T-helper 17 cell (primary cell): ENCODE measurements around the gene ZNF79. TPM values are rescaled to one million over a fixed set of nuclear protein-coding genes. Genes with fewer than 3 reads are reported as not detected.

Experiments used
- ATAC-seq: fragments of 150-1000 bp; cut with Tn5 transposase; 2 replicates; pipeline ENCODE4 v1.10.0; 2021; ENCODE audit warnings: mild to moderate bottlenecking, moderate library complexity
- DNase-seq, 3 donors: peaks; one replicate each; pipeline versions ENCODE4 v3.0.0 to v3.0.0-alpha.2; 2020 to 2021
- H3K9me3 ChIP-seq: one replicate; pipeline ENCODE4 v1.7.0; 2013; ENCODE audit warnings: low read length, mild to moderate bottlenecking; ENCODE audit not compliant: control insufficient read depth, poor library complexity, severe bottlenecking
- H3K27ac Mint-ChIP-seq: one replicate; pipeline ENCODE4 v1.8.0; 2022; ENCODE audit warnings: mild to moderate bottlenecking, moderate library complexity, mixed read lengths
- H3K27me3 Mint-ChIP-seq: one replicate; pipeline ENCODE4 v1.8.0; 2022; ENCODE audit warnings: mixed read lengths
- H3K36me3 Mint-ChIP-seq: one replicate; pipeline ENCODE4 v1.8.0; 2022; ENCODE audit warnings: low read depth, mixed read lengths
- H3K4me1 Mint-ChIP-seq: one replicate; pipeline ENCODE4 v1.8.0; 2022; ENCODE audit warnings: mild to moderate bottlenecking, mixed read lengths
- H3K4me3 Mint-ChIP-seq: one replicate; pipeline ENCODE4 v1.8.0; 2022; ENCODE audit warnings: mild to moderate bottlenecking, moderate library complexity, mixed read lengths
- total RNA-seq, 4 donors: library from RNA in 2 of 4; stranded (reverse) in 2 of 4; gene quantifications; one replicate each; pipeline ENCODE4 v1.2.3 and lab custom pipeline; 2022 to 2026

Gene ZNF79
- total RNA-seq, 2 donors from 2014 or later: 7.9 to 8.4 TPM

DNA sequence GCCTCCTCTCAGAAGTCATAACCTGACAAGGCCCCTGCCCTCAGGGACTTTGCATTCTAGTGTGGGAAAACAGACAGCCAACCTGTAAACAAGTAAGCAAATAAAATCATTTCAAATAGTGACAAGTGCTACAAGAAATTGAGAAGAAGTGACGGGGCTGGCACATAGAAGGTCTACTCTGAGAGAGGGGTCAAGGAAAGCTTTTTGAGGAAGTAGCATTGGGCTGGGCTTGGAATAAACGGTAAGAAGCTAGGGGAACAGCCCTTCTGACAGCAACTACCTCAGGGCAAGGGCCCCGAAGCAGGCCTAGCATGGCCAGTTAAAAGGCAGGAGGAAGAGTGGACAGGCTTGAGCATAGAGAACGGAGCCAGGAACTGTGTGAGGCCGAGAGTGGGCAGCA is 32.0 kb upstream of the ZNF79 start:
- H3K36me3 Mint-ChIP-seq: no peaks in the 10 kb centered on the region
- ATAC-seq (no peak), DNase-seq (no peak)
- peaks cover 43% of the 10 kb centered on the region for H3K27me3 Mint-ChIP-seq
- peak overlapping the region; percentile 15 for H3K4me3 Mint-ChIP-seq
- no peaks in the 10 kb centered on the region for H3K9me3 ChIP-seq
- H3K4me1 Mint-ChIP-seq: peaks cover 23% of the 10 kb centered on the region
- H3K27ac Mint-ChIP-seq: no peak overlapping the region

DNA sequence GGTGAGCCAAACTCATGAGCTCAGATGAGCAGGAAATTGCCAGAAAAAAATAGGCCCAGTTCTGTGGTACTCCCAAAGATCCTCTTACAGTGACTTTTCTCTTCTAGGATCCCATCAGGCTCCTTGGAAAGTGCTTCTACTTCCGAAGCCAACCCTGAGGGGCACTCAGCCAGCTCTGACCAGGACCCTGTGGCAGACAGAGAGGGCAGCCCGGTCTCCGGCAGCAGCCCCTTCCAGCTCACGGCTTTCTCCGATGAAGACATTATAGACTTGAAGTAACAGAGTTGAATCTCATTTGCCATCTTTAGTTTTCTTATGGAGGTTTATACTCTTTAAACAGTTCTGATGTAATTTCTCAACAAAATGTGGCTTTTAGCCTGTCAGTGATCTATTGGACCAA is 31.2 kb upstream of the ZNF79 start:
- ATAC-seq (no peak), DNase-seq (no peak)
- H3K36me3 Mint-ChIP-seq: no peaks in the 10 kb centered on the region
- no peak overlapping the region for H3K4me3 Mint-ChIP-seq
- H3K9me3 ChIP-seq: no peaks in the 10 kb centered on the region
- peaks cover 42% of the 10 kb centered on the region for H3K27me3 Mint-ChIP-seq
- no peak overlapping the region for H3K27ac Mint-ChIP-seq
- H3K4me1 Mint-ChIP-seq: peaks cover 21% of the 10 kb centered on the region

DNA sequence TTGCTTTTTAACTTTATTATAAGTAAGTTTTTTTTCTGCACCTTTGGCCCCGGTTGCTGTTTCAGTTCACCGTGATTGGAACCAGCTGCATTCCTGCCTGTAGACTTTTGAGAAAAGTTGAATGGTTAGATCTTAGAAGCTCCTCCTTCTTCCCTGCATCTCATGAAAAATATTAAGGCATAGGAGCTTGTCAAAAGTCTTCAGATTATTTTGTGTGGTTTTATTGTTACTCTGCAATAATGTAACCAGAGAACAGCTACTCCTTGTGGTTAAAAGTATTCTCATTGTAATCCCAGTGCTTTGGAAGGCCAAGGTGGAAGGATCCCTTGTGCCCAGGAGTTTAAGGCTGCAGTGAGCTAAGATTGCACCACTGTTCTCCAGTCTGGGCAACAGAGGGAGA is 30.5 kb upstream of the ZNF79 start:
- Mint-ChIP-seq H3K36me3 (no peaks in the 10 kb centered on the region), H3K27me3 (peaks cover 45% of the 10 kb centered on the region), H3K27ac (no peak overlapping the region), H3K4me1 (peaks cover 21% of the 10 kb centered on the region), H3K4me3 (no peak overlapping the region)
- ATAC-seq: no peak
- H3K9me3 ChIP-seq: no peaks in the 10 kb centered on the region
- no peak for DNase-seq

- ATAC-seq (no peak), DNase-seq (no peak)
- H3K9me3 ChIP-seq: no peaks in the 10 kb centered on the region
- Mint-ChIP-seq H3K27ac (no peak overlapping the region), H3K27me3 (peaks cover 50% of the 10 kb centered on the region), H3K4me3 (peak overlapping the region; percentile 67), H3K4me1 (peaks cover 19% of the 10 kb centered on the region), H3K36me3 (no peaks in the 10 kb centered on the region)
These were observed 28.5 kb upstream of the ZNF79 start for GRCh38 chr9:127395497-127396252.

DNA sequence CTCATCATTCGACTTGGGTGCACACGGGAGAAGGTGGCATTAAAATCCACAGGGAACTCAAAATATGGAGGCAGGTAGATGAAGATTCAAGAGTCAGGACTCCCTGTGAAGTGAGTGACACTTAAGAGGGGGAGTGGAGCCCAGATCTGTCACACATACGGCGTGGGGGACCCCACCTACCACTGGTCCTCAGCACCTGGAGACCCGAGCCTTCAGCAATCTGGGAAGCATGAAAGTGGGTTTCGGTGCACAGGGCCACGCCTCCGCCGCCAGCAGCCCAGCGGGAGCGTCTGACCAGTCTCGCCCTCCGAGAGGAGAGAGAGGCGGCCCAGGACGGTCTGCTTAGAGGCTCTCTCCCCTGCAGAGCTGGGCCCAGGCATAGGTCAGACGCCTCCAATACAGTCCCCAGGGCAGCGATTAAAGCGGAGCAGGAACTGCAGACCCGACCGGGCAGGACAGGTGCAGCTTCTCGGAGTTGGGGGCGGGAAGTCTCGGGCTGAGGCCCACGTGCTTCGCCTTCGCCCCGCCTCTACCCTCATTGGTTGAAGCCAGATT is 27.9 kb upstream of the ZNF79 start:
- H3K4me1 Mint-ChIP-seq: peaks cover 19% of the 10 kb centered on the region
- no peak for ATAC-seq
- H3K27me3 Mint-ChIP-seq: peaks cover 50% of the 10 kb centered on the region
- DNase-seq: no peak
- no peaks in the 10 kb centered on the region for H3K9me3 ChIP-seq
- H3K27ac Mint-ChIP-seq: no peak overlapping the region
- no peaks in the 10 kb centered on the region for H3K36me3 Mint-ChIP-seq
- H3K4me3 Mint-ChIP-seq: peak overlapping the region; percentile 67

DNA sequence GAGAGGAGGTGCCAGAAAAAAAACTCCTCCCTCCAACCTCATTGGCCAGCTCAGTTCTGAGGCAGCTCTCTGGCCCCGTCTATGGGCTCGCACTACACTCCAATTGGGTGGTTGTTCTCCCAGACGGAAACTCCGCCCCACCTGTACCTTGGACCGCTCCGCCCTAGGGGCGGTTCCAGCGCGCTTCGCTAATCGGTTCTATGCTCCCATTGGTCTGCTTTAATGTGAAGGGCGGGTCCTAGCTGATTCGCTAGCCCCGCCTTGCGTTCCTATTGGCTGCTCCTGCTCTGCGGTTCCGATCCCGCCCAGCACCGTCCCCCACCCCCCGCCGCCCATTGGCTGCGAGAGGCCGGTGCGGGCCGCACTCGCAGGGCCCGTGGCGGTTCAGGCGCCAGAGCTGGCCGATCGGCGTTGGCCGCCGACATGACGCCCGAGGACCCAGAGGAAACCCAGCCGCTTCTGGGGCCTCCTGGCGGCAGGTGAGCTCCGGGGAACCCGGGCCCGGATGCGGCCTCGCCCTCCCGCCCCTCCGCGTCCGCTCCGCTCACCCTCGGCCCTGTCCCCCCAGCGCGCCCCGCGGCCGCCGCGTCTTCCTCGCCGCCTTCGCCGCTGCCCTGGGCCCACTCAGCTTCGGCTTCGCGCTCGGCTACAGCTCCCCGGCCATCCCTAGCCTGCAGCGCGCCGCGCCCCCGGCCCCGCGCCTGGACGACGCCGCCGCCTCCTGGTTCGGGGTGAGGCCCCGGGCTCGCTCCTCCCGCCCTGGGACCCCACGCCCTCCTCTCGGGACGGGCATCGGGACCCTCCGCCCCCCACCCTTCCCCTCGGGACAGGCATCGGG is 27.2 kb upstream of the ZNF79 start, which contains the start of gene SLC2A8:
TSS of gene SLC2A8 (plus strand) at position 362 of the 838 bp plus-strand sequence. CDS start at position 424, 62 bp downstream.
- peak within 1 kb of the TSS; percentile 86 for H3K4me3 Mint-ChIP-seq
- ATAC-seq (peak; percentile 95), DNase-seq (peak; percentile 84 to 94 (median 89))
- peaks cover 19% of the 10 kb centered on the region for H3K4me1 Mint-ChIP-seq
- H3K36me3 Mint-ChIP-seq: no peaks in the 10 kb centered on the region
- H3K27me3 Mint-ChIP-seq: peaks cover 51% of the 10 kb centered on the region
- H3K27ac Mint-ChIP-seq: no peak within 1 kb of the TSS
- no peaks in the 10 kb centered on the region for H3K9me3 ChIP-seq

DNA sequence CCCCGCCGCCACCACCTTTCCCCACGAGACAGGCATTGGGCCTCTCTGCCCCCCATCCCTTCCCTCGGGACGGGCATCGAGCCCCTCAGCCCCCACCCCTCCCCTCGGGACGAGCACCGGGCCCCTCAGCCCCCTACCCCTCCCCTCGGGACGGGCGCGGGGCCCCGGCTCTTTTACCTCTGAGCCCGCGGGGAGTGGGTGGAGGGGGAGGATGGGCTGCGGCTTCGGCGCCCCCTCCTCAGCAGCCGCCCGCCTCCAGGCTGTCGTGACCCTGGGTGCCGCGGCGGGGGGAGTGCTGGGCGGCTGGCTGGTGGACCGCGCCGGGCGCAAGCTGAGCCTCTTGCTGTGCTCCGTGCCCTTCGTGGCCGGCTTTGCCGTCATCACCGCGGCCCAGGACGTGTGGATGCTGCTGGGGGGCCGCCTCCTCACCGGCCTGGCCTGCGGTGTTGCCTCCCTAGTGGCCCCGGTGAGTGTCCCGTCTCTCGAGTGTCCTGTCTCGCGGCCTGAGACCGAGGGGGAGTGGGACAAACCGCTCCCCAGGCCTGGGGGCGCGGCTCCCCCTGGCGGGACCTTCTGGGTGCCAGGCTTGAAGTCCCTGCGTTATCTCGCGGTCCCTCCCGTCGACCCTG is 26.4 kb upstream of the ZNF79 start:
- H3K4me3 Mint-ChIP-seq: peak overlapping the region; percentile 86
- no peak overlapping the region for H3K27ac Mint-ChIP-seq
- no peaks in the 10 kb centered on the region for H3K36me3 Mint-ChIP-seq
- no peaks in the 10 kb centered on the region for H3K9me3 ChIP-seq
- ATAC-seq: no peak
- peaks cover 47% of the 10 kb centered on the region for H3K27me3 Mint-ChIP-seq
- DNase-seq: peak in 1 of 3 donors; percentile 25
- peaks cover 14% of the 10 kb centered on the region for H3K4me1 Mint-ChIP-seq

DNA sequence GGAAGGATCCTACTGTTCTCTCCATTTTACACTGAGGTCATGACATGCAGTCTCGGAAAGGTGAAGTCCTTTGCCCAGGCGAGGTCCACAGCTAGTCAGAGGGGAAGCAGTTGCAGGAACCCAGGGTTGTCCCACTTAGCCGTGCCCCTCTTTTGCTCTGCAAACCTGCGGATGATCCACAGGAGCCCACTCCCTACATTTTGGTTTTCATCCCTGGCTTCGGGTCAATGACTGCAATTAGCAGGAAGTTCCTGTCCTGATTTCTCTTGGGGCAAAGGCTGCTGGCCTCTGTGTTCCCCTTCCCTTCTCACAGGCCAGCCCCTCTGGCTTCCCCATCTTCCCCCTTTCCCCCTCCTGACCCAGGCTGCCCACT is 25.9 kb upstream of the ZNF79 start:
- DNase-seq: no peak
- peak overlapping the region; percentile 86 for H3K4me3 Mint-ChIP-seq
- no peak overlapping the region for H3K27ac Mint-ChIP-seq
- no peak for ATAC-seq
- H3K9me3 ChIP-seq: no peaks in the 10 kb centered on the region
- peaks cover 14% of the 10 kb centered on the region for H3K4me1 Mint-ChIP-seq
- H3K36me3 Mint-ChIP-seq: no peaks in the 10 kb centered on the region
- H3K27me3 Mint-ChIP-seq: peaks cover 42% of the 10 kb centered on the region

- Mint-ChIP-seq H3K4me3 (no peak overlapping the region), H3K27me3 (peaks cover 42% of the 10 kb centered on the region), H3K4me1 (peaks cover 14% of the 10 kb centered on the region), H3K27ac (no peak overlapping the region), H3K36me3 (no peaks in the 10 kb centered on the region)
- no peaks in the 10 kb centered on the region for H3K9me3 ChIP-seq
- no peak for DNase-seq
- no peak for ATAC-seq
These were observed 25.3 kb upstream of the ZNF79 start for GRCh38 chr9:127398715-127399400.

DNA sequence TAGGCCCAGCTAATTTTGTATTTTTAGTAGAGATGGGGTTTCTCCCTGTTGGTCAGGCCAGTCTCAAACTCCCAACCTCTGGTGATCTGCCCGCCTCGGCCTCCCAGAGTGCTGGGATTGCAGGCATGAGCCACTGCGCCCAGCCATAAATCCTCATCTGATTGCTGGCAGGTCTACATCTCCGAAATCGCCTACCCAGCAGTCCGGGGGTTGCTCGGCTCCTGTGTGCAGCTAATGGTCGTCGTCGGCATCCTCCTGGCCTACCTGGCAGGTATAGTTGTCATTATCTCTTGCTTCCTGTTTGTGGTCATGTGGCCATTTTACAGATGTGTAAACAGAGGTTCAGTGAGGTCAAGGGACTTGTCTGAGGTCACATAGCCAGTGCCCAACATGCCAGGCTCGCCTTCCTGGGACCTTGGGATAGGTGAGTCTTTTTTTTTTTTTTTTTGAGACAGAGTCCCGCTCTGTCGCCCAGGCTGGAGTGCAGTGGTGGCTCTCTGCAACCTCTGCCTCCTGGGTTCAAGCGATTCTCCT is 24.4 kb upstream of the ZNF79 start:
- Mint-ChIP-seq H3K4me3 (no peak overlapping the region), H3K27ac (no peak overlapping the region), H3K36me3 (no peaks in the 10 kb centered on the region), H3K4me1 (peaks cover 14% of the 10 kb centered on the region), H3K27me3 (peaks cover 42% of the 10 kb centered on the region)
- ATAC-seq (no peak), DNase-seq (no peak)
- H3K9me3 ChIP-seq: no peaks in the 10 kb centered on the region

GRCh38 chr9:127402401-127403090 is 21.6 kb upstream of the ZNF79 start:
- no peaks in the 10 kb centered on the region for H3K9me3 ChIP-seq
- no peak overlapping the region for H3K27ac Mint-ChIP-seq
- ATAC-seq (no peak), DNase-seq (no peak)
- H3K4me1 Mint-ChIP-seq: peaks cover 10% of the 10 kb centered on the region
- no peaks in the 10 kb centered on the region for H3K36me3 Mint-ChIP-seq
- peaks cover 47% of the 10 kb centered on the region for H3K27me3 Mint-ChIP-seq
- H3K4me3 Mint-ChIP-seq: no peak overlapping the region
